SK-N-SH treated with all-trans-retinoic acid at 6 μM for 48 hours (cell line): ENCODE results near the gene ARHGDIB.

ENCODE experiments used
- ATAC-seq: fragments of 200-7000 bp; cut with Tn5 transposase; 3 replicates; pipeline ENCODE4 v1.9.1; 2020; ENCODE audit warnings: mild to moderate bottlenecking, moderate library complexity
- ARNTL ChIP-seq: fragments of 450-650 bp; formaldehyde crosslinking; IDR thresholded peaks from 2 replicates; pipeline ENCODE4 v1.5.0; 2020; ENCODE audit warnings: low read depth, mild to moderate bottlenecking, moderate library complexity, borderline replicate concordance
- BACH2 ChIP-seq: fragments of 250-450 bp; sonication (Bioruptor Pico); IDR thresholded peaks from 2 replicates; pipeline ENCODE4 v1.9.0; 2021; ENCODE audit warnings: mild to moderate bottlenecking, borderline replicate concordance
- CREB5 ChIP-seq: fragments of 250-450 bp; sonication (Bioruptor Pico); IDR thresholded peaks from 2 replicates; pipeline ENCODE4 v1.5.1; 2020; ENCODE audit warnings: low read depth, mild to moderate bottlenecking, moderate library complexity
- CSDC2 ChIP-seq: fragments of 250-450 bp; sonication (Bioruptor Pico); IDR thresholded peaks from 2 replicates; pipeline ENCODE4 v1.5.0; 2020; ENCODE audit warnings: mild to moderate bottlenecking, moderate library complexity
- GLIS3 ChIP-seq: fragments of 250-450 bp; sonication (Bioruptor Pico); IDR thresholded peaks from 2 replicates; pipeline ENCODE4 v1.5.0; 2020; ENCODE audit warnings: mild to moderate bottlenecking, moderate library complexity
- ISL1 ChIP-seq: fragments of 250-450 bp; sonication (Bioruptor Pico); IDR thresholded peaks from 2 replicates; pipeline ENCODE4 v2.1.2; 2022; ENCODE audit warnings: mild to moderate bottlenecking, moderate library complexity
- OSR1 ChIP-seq: fragments of 250-450 bp; sonication (Bioruptor Pico); IDR thresholded peaks from 2 replicates; pipeline ENCODE4 v1.8.0; 2022; ENCODE audit warnings: moderate library complexity, mild to moderate bottlenecking, inconsistent platforms
- PATZ1 ChIP-seq: fragments of 250-450 bp; sonication (Bioruptor Pico); IDR thresholded peaks from 2 replicates; pipeline ENCODE4 v1.8.0; 2020; ENCODE audit warnings: mild to moderate bottlenecking, moderate library complexity, borderline replicate concordance
- POU6F1 ChIP-seq: fragments of 250-450 bp; sonication (Bioruptor Pico); IDR thresholded peaks from 2 replicates; pipeline ENCODE4 v1.8.0; 2021; ENCODE audit warnings: low read depth, mild to moderate bottlenecking, moderate library complexity, borderline replicate concordance
- PPARA ChIP-seq: fragments of 250-450 bp; sonication (Bioruptor Pico); IDR thresholded peaks from 2 replicates; pipeline ENCODE4 v1.5.0; 2020; ENCODE audit warnings: mild to moderate bottlenecking, borderline replicate concordance
- RARB ChIP-seq: fragments of 250-450 bp; sonication (Bioruptor Pico); IDR thresholded peaks from 2 replicates; pipeline ENCODE4 v1.8.0; 2021; ENCODE audit warnings: mild to moderate bottlenecking, moderate library complexity
- SNAI2 ChIP-seq: fragments of 250-450 bp; sonication (Bioruptor Pico); IDR thresholded peaks from 2 replicates; pipeline ENCODE4 v1.5.0; 2020; ENCODE audit warnings: mild to moderate bottlenecking, moderate library complexity
- TSHZ2 ChIP-seq: fragments of 250-450 bp; sonication (Bioruptor Pico); IDR thresholded peaks from 2 replicates; pipeline ENCODE4 v1.5.0; 2020; ENCODE audit warnings: mild to moderate bottlenecking, moderate library complexity
- ZC3H10 ChIP-seq: fragments of 250-450 bp; sonication (Bioruptor Pico); IDR thresholded peaks from 2 replicates; pipeline ENCODE4 v1.5.1; 2021; ENCODE audit warnings: mild to moderate bottlenecking, moderate library complexity
- ZFP3 ChIP-seq: fragments of 250-450 bp; sonication (Bioruptor Pico); IDR thresholded peaks from 2 replicates; pipeline ENCODE4 v1.5.0; 2020; ENCODE audit warnings: mild to moderate bottlenecking, moderate library complexity
- ZFP30 ChIP-seq: fragments of 450-650 bp; formaldehyde crosslinking; IDR thresholded peaks from 2 replicates; pipeline ENCODE4 v1.5.0; 2022; ENCODE audit warnings: mild to moderate bottlenecking, moderate library complexity
- ZNF565 ChIP-seq: fragments of 450-650 bp; formaldehyde crosslinking; conservative IDR thresholded peaks from 2 replicates; pipeline ENCODE4 v1.5.0; 2020; ENCODE audit warnings: low read depth, mild to moderate bottlenecking, moderate library complexity
- ZNF70 ChIP-seq: fragments of 450-650 bp; formaldehyde crosslinking; IDR thresholded peaks from 2 replicates; pipeline ENCODE4 v1.5.0; 2020; ENCODE audit warnings: mild to moderate bottlenecking, moderate library complexity
- ZNF8 ChIP-seq: fragments of 450-650 bp; formaldehyde crosslinking; IDR thresholded peaks from 2 replicates; pipeline ENCODE4 v1.5.0; 2020; ENCODE audit warnings: mild to moderate bottlenecking, moderate library complexity

Gene ARHGDIB

GRCh38 chr12:14994610-14995009 lies 33.2 kb upstream of the ARHGDIB start:
- ATAC-seq = no peak
- no peak for TF ChIP-seq POU6F1 (CRISPR knock-in tag)
- no peak for TF ChIP-seq CREB5
- no peak for TF ChIP-seq PPARA (CRISPR knock-in tag)
- no peak for TF ChIP-seq GLIS3 (CRISPR knock-in tag)
- TF ChIP-seq BACH2 (CRISPR knock-in tag) = no peak
- no peak for TF ChIP-seq ARNTL
- TF ChIP-seq TSHZ2 (CRISPR knock-in tag) = no peak
- no peak for TF ChIP-seq ISL1
- no peak for TF ChIP-seq RARB (CRISPR knock-in tag)
- TF ChIP-seq ZNF8 (CRISPR knock-in tag) = no peak
- no peak for TF ChIP-seq SNAI2 (CRISPR knock-in tag)
- TF ChIP-seq, all 23 proteins: peak for 0

- ATAC-seq = peak; percentile 92
- TF ChIP-seq ZC3H10 (CRISPR knock-in tag) = no peak
- TF ChIP-seq CREB5 = no peak
- TF ChIP-seq CSDC2 (CRISPR knock-in tag) = no peak; the same call in 1 of the 2 replicates
- no peak for TF ChIP-seq ZNF70 (CRISPR knock-in tag)
- no peak for TF ChIP-seq RARB (CRISPR knock-in tag)
- no peak for TF ChIP-seq TSHZ2 (CRISPR knock-in tag)
- no peak for TF ChIP-seq ZNF565 (CRISPR knock-in tag)
- no peak for TF ChIP-seq OSR1 (CRISPR knock-in tag)
- no peak for TF ChIP-seq ZFP3 (CRISPR knock-in tag)
- TF ChIP-seq ZFP30 (CRISPR knock-in tag) = no peak
- TF ChIP-seq ZNF8 (CRISPR knock-in tag) = no peak
- no peak for TF ChIP-seq PATZ1 (CRISPR knock-in tag)
These were observed 32.3 kb upstream of the ARHGDIB start for GRCh38 chr12:14993537-14994266.
